H9 (cell line): ENCODE measurements around the gene TCF7L2. TPM values are rescaled to one million over a fixed set of nuclear protein-coding genes. Genes with fewer than 3 reads are reported as not detected.

Source experiments
- DNase-seq: peaks from one replicate; pipeline ENCODE4 v3.0.0-alpha.2; 2017
- H2AFZ ChIP-seq: one replicate; pipeline ENCODE4 v1.6.1; 2013; ENCODE audit warnings: mild to moderate bottlenecking, low read length, control low read depth, moderate library complexity
- H2AK5ac ChIP-seq: 2 replicates; pipeline ENCODE4 v1.6.1; 2013; ENCODE audit warnings: low read length, control low read depth, mixed read lengths; ENCODE audit not compliant: insufficient read length
- H2BK120ac ChIP-seq: one replicate; pipeline ENCODE4 v1.6.1; 2013; ENCODE audit warnings: low read depth, mild to moderate bottlenecking, low read length, control low read depth, inconsistent platforms; ENCODE audit not compliant: poor library complexity, severe bottlenecking
- H2BK12ac ChIP-seq: 2 replicates; pipeline ENCODE4 v1.6.1; 2013; ENCODE audit warnings: low read length, control low read depth, mixed read lengths, low read depth; ENCODE audit not compliant: insufficient read length
- H2BK15ac ChIP-seq: 2 replicates; pipeline ENCODE4 v1.6.1; 2013; ENCODE audit warnings: low read depth, low read length, control low read depth
- H2BK20ac ChIP-seq: one replicate; pipeline ENCODE4 v1.6.1; 2013; ENCODE audit warnings: low read depth, mild to moderate bottlenecking, low read length, control low read depth, inconsistent platforms; ENCODE audit not compliant: poor library complexity, severe bottlenecking
- H2BK5ac ChIP-seq: 2 replicates; pipeline ENCODE4 v1.6.1; 2013; ENCODE audit warnings: low read length, control low read depth, mixed read lengths; ENCODE audit not compliant: insufficient read length
- H3K14ac ChIP-seq: 2 replicates; pipeline ENCODE4 v1.6.1; 2013; ENCODE audit warnings: low read length, control low read depth; ENCODE audit not compliant: insufficient read depth
- H3K18ac ChIP-seq: 2 replicates; pipeline ENCODE4 v1.6.1; 2013; ENCODE audit warnings: low read depth, mild to moderate bottlenecking, mixed read lengths, low read length, control low read depth; ENCODE audit not compliant: insufficient read length
- H3K23ac ChIP-seq: 2 replicates; pipeline ENCODE4 v1.6.1; 2013; ENCODE audit warnings: low read length, control low read depth, mixed read lengths, low read depth; ENCODE audit not compliant: insufficient read length
- H3K23me2 ChIP-seq: 2 replicates; pipeline ENCODE4 v1.6.1; 2013; ENCODE audit warnings: low read depth, mild to moderate bottlenecking, mixed read lengths, low read length, control low read depth; ENCODE audit not compliant: insufficient read length, poor library complexity, severe bottlenecking
- H3K27ac ChIP-seq: 2 replicates; pipeline ENCODE4 v1.5.1; 2013; ENCODE audit warnings: low read length, control low read depth, mixed read lengths, low read depth; ENCODE audit not compliant: insufficient read length
- H3K27me3 ChIP-seq: 2 replicates; pipeline ENCODE4 v1.6.1; 2013; ENCODE audit warnings: low read length, control low read depth, inconsistent platforms; ENCODE audit not compliant: insufficient read depth
- H3K4ac ChIP-seq: 2 replicates; pipeline ENCODE4 v1.6.1; 2013; ENCODE audit warnings: low read depth, mild to moderate bottlenecking, control low read depth, inconsistent platforms, low read length, moderate library complexity
- H3K4me1 ChIP-seq: 2 replicates; pipeline ENCODE4 v1.6.1; 2013; ENCODE audit warnings: low read length, control low read depth, inconsistent platforms; ENCODE audit not compliant: insufficient read depth
- H3K4me2 ChIP-seq: 2 replicates; pipeline ENCODE4 v1.6.1; 2013; ENCODE audit warnings: low read length, control low read depth, mixed read lengths; ENCODE audit not compliant: insufficient read length, insufficient read depth
- H3K56ac ChIP-seq: 2 replicates; pipeline ENCODE4 v1.6.1; 2013; ENCODE audit warnings: low read depth, mild to moderate bottlenecking, mixed read lengths, low read length, control low read depth; ENCODE audit not compliant: insufficient read length
- H3K79me1 ChIP-seq: 2 replicates; pipeline ENCODE4 v1.6.1; 2013; ENCODE audit warnings: low read depth, mild to moderate bottlenecking, moderate library complexity, low read length, control low read depth, inconsistent platforms; ENCODE audit not compliant: insufficient read depth, poor library complexity, severe bottlenecking
- H3K79me2 ChIP-seq: 2 replicates; pipeline ENCODE4 v1.6.1; 2013; ENCODE audit warnings: low read length, control low read depth, inconsistent platforms; ENCODE audit not compliant: insufficient read depth
- H3K9ac ChIP-seq: 2 replicates; pipeline ENCODE4 v1.6.1; 2013; ENCODE audit warnings: low read length, control low read depth, mixed read lengths; ENCODE audit not compliant: insufficient read length; ENCODE audit errors: extremely low read depth
- H3K9me3 ChIP-seq: one replicate; pipeline ENCODE4 v1.6.1; 2013; ENCODE audit warnings: low read depth, low read length, inconsistent platforms; ENCODE audit not compliant: control insufficient read depth
- H3T11ph ChIP-seq: one replicate; pipeline ENCODE4 v1.6.1; 2013; ENCODE audit warnings: mild to moderate bottlenecking, low read length, control low read depth, inconsistent platforms
- H4K20me1 ChIP-seq: one replicate; pipeline ENCODE4 v1.6.1; 2013; ENCODE audit not compliant: control insufficient read depth, insufficient read length, insufficient read depth
- H4K5ac ChIP-seq: 2 replicates; pipeline ENCODE4 v1.6.1; 2013; ENCODE audit warnings: low read depth, mild to moderate bottlenecking, mixed read lengths, low read length, control low read depth; ENCODE audit not compliant: insufficient read length
- H4K8ac ChIP-seq: replicated peaks from 2 replicates; pipeline ENCODE4 v1.6.1; 2013; ENCODE audit warnings: low read length, control low read depth, mixed read lengths, low read depth; ENCODE audit not compliant: insufficient read length
- H4K91ac ChIP-seq: 2 replicates; pipeline ENCODE4 v1.6.1; 2013; ENCODE audit warnings: low read depth, mild to moderate bottlenecking, moderate library complexity, mixed read lengths, low read length, control low read depth; ENCODE audit not compliant: insufficient read length
- H3K27ac Mint-ChIP-seq, 3 experiments: 2 replicates in 2 of 3; 3 replicates in 1 of 3; pipeline ENCODE4 v1.8.0; 2020 to 2021; ENCODE audit warnings: mixed read lengths in 3 of 3, mild to moderate bottlenecking in 1 of 3, moderate library complexity in 1 of 3
- H3K27me3 Mint-ChIP-seq: 2 replicates; pipeline ENCODE4 v1.8.0; 2021; ENCODE audit warnings: low read depth, mild to moderate bottlenecking, moderate library complexity, mixed read lengths
- H3K36me3 Mint-ChIP-seq, 3 experiments: 2 replicates in 2 of 3; 3 replicates in 1 of 3; pipeline ENCODE4 v1.8.0; 2020 to 2021; ENCODE audit warnings: low read depth in 3 of 3, mixed read lengths in 3 of 3; ENCODE audit not compliant: insufficient read depth in 1 of 3
- H3K4me1 Mint-ChIP-seq, 2 experiments: 2 replicates each; pipeline ENCODE4 v1.8.0; 2020; ENCODE audit warnings: mixed read lengths in 2 of 2
- H3K4me3 Mint-ChIP-seq, 2 experiments: 2 replicates in 1 of 2; 3 replicates in 1 of 2; pipeline ENCODE4 v1.8.0; 2020 to 2021; ENCODE audit warnings: mild to moderate bottlenecking in 2 of 2, mixed read lengths in 2 of 2, moderate library complexity in 1 of 2
- H3K9me3 Mint-ChIP-seq, 2 experiments: 2 replicates in 1 of 2; 3 replicates in 1 of 2; pipeline ENCODE4 v1.8.0; 2020; ENCODE audit warnings: mild to moderate bottlenecking in 2 of 2, mixed read lengths in 2 of 2, moderate library complexity in 1 of 2
- CTCF ChIP-seq: fragments of 200-600 bp; sonication (generic); conservative IDR thresholded peaks from 3 replicates; pipeline ENCODE4 v1.8.0; 2021; ENCODE audit warnings: antibody characterized with exemption, mild to moderate bottlenecking
- WGBS: extraction: QIAGEN DNeasy Blood & Tissue Kit; methylation state at CpG from one replicate; pipeline ENCODE4 v1.1.7; 2013; ENCODE audit warnings: missing lambda C conversion rate, low lambda C conversion rate, mixed read lengths; ENCODE audit not compliant: insufficient read length; ENCODE audit errors: extremely low coverage; 5-methylcytosine and 5-hydroxymethylcytosine counted together
- total RNA-seq: library from RNA; stranded (reverse); gene quantifications from 2 replicates; pipeline ENCODE4 v1.2.1, GENCODE V29; 2021

Gene TCF7L2
- total RNA-seq, 1 experiment from 2014 or later: 71.1 TPM

- peaks cover 57 to 63% of the 10 kb centered on the region in 2 experiments for H3K4me1 Mint-ChIP-seq
- Histone ChIP-seq H3K79me2 (peaks cover 20% of the 10 kb centered on the region; the same call in 1 of the 2 replicates), H2BK20ac (no peak overlapping the region)
Observed at GRCh38 chr10:113053881-113054280, 103.8 kb downstream of the TCF7L2 start.

More at GRCh38 chr10:113053881-113054280, 103.8 kb downstream of the TCF7L2 start:
- Histone ChIP-seq H2BK12ac (no peak overlapping the region), H2AFZ (no peak overlapping the region), H4K20me1 (no peaks in the 10 kb centered on the region), H3K4ac (no peak overlapping the region), H3K4me1 (peaks cover 39% of the 10 kb centered on the region), H3K27ac (peak overlapping the region; percentile 90), H4K91ac (no peak overlapping the region), H4K8ac (no peak overlapping the region), H3K23me2 (no peaks in the 10 kb centered on the region), H3K79me1 (peaks cover 10% of the 10 kb centered on the region), H3K4me2 (peak overlapping the region; percentile 43), H4K5ac (no peak overlapping the region), H3K14ac (no peak overlapping the region; the same call in 1 of the 2 replicates), H3K9ac (no peak overlapping the region), H2BK5ac (no peak overlapping the region), H3K9me3 (no peaks in the 10 kb centered on the region), H3K18ac (peak overlapping the region; percentile 3), H3K27me3 (no peaks in the 10 kb centered on the region), H3K56ac (no peak overlapping the region), H2BK15ac (no peak overlapping the region), H3K23ac (no peak overlapping the region), H2AK5ac (no peak overlapping the region), H3T11ph (no peak overlapping the region), H2BK120ac (no peak overlapping the region)
- H3K36me3 Mint-ChIP-seq: peaks cover 4 to 15% (median 12%) of the 10 kb centered on the region in 3 experiments; a peak in 6 of 7 replicates
- peak overlapping the region; percentile 95 to 97 (median 96); a peak in 6 of 7 replicates for H3K27ac Mint-ChIP-seq
- no peaks in the 10 kb centered on the region for H3K27me3 Mint-ChIP-seq
- DNase-seq: peak; percentile 90
- no peaks in the 10 kb centered on the region; a peak in 1 of 5 replicates for H3K9me3 Mint-ChIP-seq
- no CpG with 5 or more reads among the region's 5 CpGs for WGBS
- TF ChIP-seq CTCF: no peak
- peak overlapping the region; percentile 11 to 23 for H3K4me3 Mint-ChIP-seq
